PC-3 (cell line): ENCODE results near the gene STIMATE.

ENCODE experiments used
- CTCF ChIP-seq: fragments of 300-600 bp; sonication (generic); conservative IDR thresholded peaks from 2 replicates; pipeline ENCODE4 v1.5.1; 2017; ENCODE audit warnings: antibody characterized with exemption, low read depth, mild to moderate bottlenecking, low read length
- EZH2 ChIP-seq: fragments of 300-600 bp; sonication (generic); IDR thresholded peaks from one replicate; pipeline ENCODE4 v1.6.1; 2017; ENCODE audit warnings: antibody characterized with exemption, mild to moderate bottlenecking, low read length; ENCODE audit not compliant: unreplicated experiment
- EZH2phosphoT487 ChIP-seq: fragments of 300-600 bp; sonication (generic); IDR thresholded peaks from 2 replicates; pipeline ENCODE4 v1.6.1; 2018; ENCODE audit warnings: mild to moderate bottlenecking, antibody characterized with exemption, low read length, borderline replicate concordance

GRCh38 chr3:52849656-52850055 is 47.7 kb downstream of the STIMATE start:
- TF ChIP-seq CTCF: no peak
- TF ChIP-seq EZH2: no peak
- no peak for TF ChIP-seq EZH2phosphoT487
